WTC11 (cell line): ENCODE results near the gene AQP11. TPM values are rescaled to one million over a fixed set of nuclear protein-coding genes. Genes with fewer than 3 reads are reported as not detected.

Experiments used
- ATAC-seq: fragments of 200-7000 bp; cut with Tn5 transposase; 2 replicates; pipeline ENCODE4 v1.10.0; 2021; ENCODE audit warnings: mild to moderate bottlenecking, moderate library complexity
- CTCF ChIA-PET: fragments of 300-600 bp; sonication (Branson Sonifier 250); formaldehyde crosslinking; loops from one replicate; lab custom pipeline; 2021; ENCODE audit warnings: antibody characterized with exemption; lab: Charles Lee
- POLR2A ChIA-PET: fragments of 350-600 bp; sonication (Branson Sonifier 250); formaldehyde crosslinking; loops from one replicate; lab custom pipeline; 2021; ENCODE audit warnings: antibody characterized with exemption; lab: Charles Lee
- DNase-seq: peaks from one replicate; pipeline ENCODE4 v3.0.0; 2021; ENCODE audit warnings: low spot score
- H3K27ac Mint-ChIP-seq: 2 replicates; pipeline ENCODE4 v1.8.0; 2021; ENCODE audit warnings: mixed read lengths
- H3K27me3 Mint-ChIP-seq: 2 replicates; pipeline ENCODE4 v1.8.0; 2021; ENCODE audit warnings: low read depth, mild to moderate bottlenecking, moderate library complexity, mixed read lengths
- H3K36me3 Mint-ChIP-seq: 2 replicates; pipeline ENCODE4 v1.8.0; 2021; ENCODE audit warnings: mixed read lengths
- H3K4me1 Mint-ChIP-seq: 2 replicates; pipeline ENCODE4 v1.8.0; 2022; ENCODE audit warnings: mixed read lengths
- H3K4me3 Mint-ChIP-seq: 2 replicates; pipeline ENCODE4 v1.8.0; 2021; ENCODE audit warnings: mild to moderate bottlenecking, moderate library complexity, mixed read lengths
- H3K9me3 Mint-ChIP-seq: 2 replicates; pipeline ENCODE4 v1.8.0; 2021; ENCODE audit warnings: mixed read lengths
- ARID4B ChIP-seq: sonication (generic); formaldehyde crosslinking; IDR thresholded peaks from 2 replicates; pipeline ENCODE4 v1.8.0; 2023; ENCODE audit warnings: missing genetic modification reagents, mild to moderate bottlenecking, borderline replicate concordance
- CREM ChIP-seq: sonication (generic); formaldehyde crosslinking; IDR thresholded peaks from 2 replicates; pipeline ENCODE4 v1.8.1; 2022; ENCODE audit warnings: mild to moderate bottlenecking, missing genetic modification reagents, moderate library complexity
- E2F4 ChIP-seq: sonication (generic); formaldehyde crosslinking; IDR thresholded peaks from 2 replicates; pipeline ENCODE4 v1.8.1; 2022; ENCODE audit warnings: low read depth, mild to moderate bottlenecking, moderate library complexity, missing genetic modification reagents, borderline replicate concordance
- EMX1 ChIP-seq: fragments of 250-450 bp; sonication (Bioruptor Pico); IDR thresholded peaks from 2 replicates; pipeline ENCODE4 v1.8.0; 2021; ENCODE audit warnings: mild to moderate bottlenecking
- FOXP1 ChIP-seq: sonication (generic); formaldehyde crosslinking; IDR thresholded peaks from 2 replicates; pipeline ENCODE4 v1.8.0; 2022; ENCODE audit warnings: missing genetic modification reagents, mild to moderate bottlenecking, moderate library complexity, borderline replicate concordance
- GABPB1 ChIP-seq: sonication (generic); formaldehyde crosslinking; IDR thresholded peaks from 2 replicates; pipeline ENCODE4 v1.8.1; 2023; ENCODE audit warnings: mild to moderate bottlenecking, missing genetic modification reagents
- IRF2 ChIP-seq: sonication (generic); formaldehyde crosslinking; IDR thresholded peaks from 2 replicates; pipeline ENCODE4 v1.8.0; 2022; ENCODE audit warnings: low read depth, missing genetic modification reagents, borderline replicate concordance
- KAT7 ChIP-seq: sonication (generic); formaldehyde crosslinking; IDR thresholded peaks from 2 replicates; pipeline ENCODE4 v1.8.1; 2023; ENCODE audit warnings: missing genetic modification reagents, mild to moderate bottlenecking, borderline replicate concordance
- NR3C1 ChIP-seq: sonication (generic); formaldehyde crosslinking; conservative IDR thresholded peaks from 2 replicates; pipeline ENCODE4 v1.8.1; 2023; ENCODE audit warnings: low read depth, mild to moderate bottlenecking, missing genetic modification reagents
- SMAD4 ChIP-seq: sonication (generic); formaldehyde crosslinking; IDR thresholded peaks from 2 replicates; pipeline ENCODE4 v1.8.0; 2022; ENCODE audit warnings: mild to moderate bottlenecking, missing genetic modification reagents
- SP1 ChIP-seq: sonication (generic); formaldehyde crosslinking; conservative IDR thresholded peaks from 2 replicates; pipeline ENCODE4 v1.8.1; 2022; ENCODE audit warnings: missing genetic modification reagents
- STAT6 ChIP-seq: sonication (generic); formaldehyde crosslinking; conservative IDR thresholded peaks from 2 replicates; pipeline ENCODE4 v1.8.1; 2023; ENCODE audit warnings: mild to moderate bottlenecking, low read depth, missing genetic modification reagents, moderate library complexity
- ZNF121 ChIP-seq: sonication (generic); formaldehyde crosslinking; IDR thresholded peaks from 2 replicates; pipeline ENCODE4 v1.8.0; 2023; ENCODE audit warnings: missing genetic modification reagents
- ZNF396 ChIP-seq: fragments of 250-450 bp; sonication (Bioruptor Pico); IDR thresholded peaks from 2 replicates; pipeline ENCODE4 v1.8.0; 2021; ENCODE audit warnings: mild to moderate bottlenecking, moderate library complexity, borderline replicate concordance
- ZNF425 ChIP-seq: fragments of 250-450 bp; sonication (Bioruptor Pico); conservative IDR thresholded peaks from 2 replicates; pipeline ENCODE4 v1.9.0; 2021; ENCODE audit warnings: mild to moderate bottlenecking
- ZNF512 ChIP-seq: sonication (generic); formaldehyde crosslinking; IDR thresholded peaks from 2 replicates; pipeline ENCODE4 v1.8.1; 2022; ENCODE audit warnings: missing genetic modification reagents, borderline replicate concordance
- total RNA-seq: library from RNA; stranded (reverse); gene quantifications from 3 replicates; pipeline ENCODE4 v1.2.3, GENCODE V29; 2021

The AQP11 gene
- total RNA-seq, 1 experiment from 2014 or later, result 1.2 TPM

GRCh38 chr11:77647654-77648305 lies 58.0 kb downstream of the AQP11 start (continued):
- TF ChIP-seq E2F4 (CRISPR knock-in tag), result no peak
- TF ChIP-seq FOXP1, result no peak
- TF ChIP-seq NR3C1 (CRISPR knock-in tag), result no peak
- no peak for TF ChIP-seq STAT6 (CRISPR knock-in tag)
- TF ChIP-seq, all 79 proteins: peak for 0

- Mint-ChIP-seq H3K27me3 (no peaks in the 10 kb centered on the region), H3K4me3 (no peak overlapping the region), H3K27ac (no peak overlapping the region), H3K9me3 (no peaks in the 10 kb centered on the region), H3K4me1 (no peaks in the 10 kb centered on the region), H3K36me3 (no peaks in the 10 kb centered on the region)
- CTCF ChIA-PET, result no interaction called here
- no peak for DNase-seq
- TF ChIP-seq IRF2 (CRISPR knock-in tag) (no peak), GABPB1 (CRISPR knock-in tag) (no peak), ZNF425 (CRISPR knock-in tag) (no peak), FOXP1 (no peak), ARID4B (no peak), CREM (CRISPR knock-in tag) (no peak), SP1 (CRISPR knock-in tag) (no peak), ZNF396 (CRISPR knock-in tag) (no peak), EMX1 (CRISPR knock-in tag) (no peak), ZNF512 (no peak), ZNF121 (CRISPR knock-in tag) (no peak), SMAD4 (no peak), KAT7 (CRISPR knock-in tag) (no peak)
- ATAC-seq, result no peak
- POLR2A ChIA-PET, result interaction anchor here (0.6 kb wide), 1 partner anchor 979 kb away, joined by 4 read pairs; no protein-coding TSS in a partner anchor
Measured at GRCh38 chr11:77650123-77650522, 60.4 kb downstream of the AQP11 start.
